Measurements from ENCODE around the gene LRP8.

GRCh38 chr1:53303726-53304515 is 23.9 kb downstream of the LRP8 start:
- TF ChIP-seq CTCF (conservative IDR thresholded peaks at IDR 0.05; ENCODE audit: low read length) (no peak), EZH2phosphoT487 (IDR thresholded peaks at IDR 0.05; ENCODE audit: borderline replicate concordance) (no peak)
